HG03439 (cell line): ENCODE results near the gene BAZ1A.
A peak's percentile ranks its signal among the peaks of the same experiment; 100 is the strongest.

Experiments used
- ATAC-seq: cut with Tn5 transposase; IDR thresholded peaks from one replicate; pipeline ENCODE4 v1.9.1; 2021; ENCODE audit warnings: mild to moderate bottlenecking, moderate library complexity; ENCODE audit not compliant: unreplicated experiment

Gene BAZ1A

GRCh38 chr14:34875031-34875922 is at the start of gene BAZ1A:
Gene BAZ1A, minus strand, starts transcription at chr14:34875360. Its CDS starts 756 bp downstream, at chr14:34874604.
- ATAC-seq: peak; percentile 29

GRCh38 chr14:34920339-34920738 is 45.2 kb upstream of the BAZ1A start:
- ATAC-seq: no peak

GRCh38 chr14:34913619-34914018 is 38.5 kb upstream of the BAZ1A start:
- ATAC-seq: no peak

- ATAC-seq: no peak
Observed at GRCh38 chr14:34912966-34913365, 37.8 kb upstream of the BAZ1A start.

- no peak for ATAC-seq
Observed at GRCh38 chr14:34912182-34912581, 37.0 kb upstream of the BAZ1A start.

GRCh38 chr14:34911209-34912150 is 36.3 kb upstream of the BAZ1A start:
- ATAC-seq: no peak

GRCh38 chr14:34906287-34906686 is 31.1 kb upstream of the BAZ1A start:
- ATAC-seq: no peak

GRCh38 chr14:34895277-34895676 is 20.1 kb upstream of the BAZ1A start:
- no peak for ATAC-seq

- no peak for ATAC-seq
Observed at GRCh38 chr14:34890937-34891336, 15.8 kb upstream of the BAZ1A start.

GRCh38 chr14:34888186-34888585 is 13.0 kb upstream of the BAZ1A start:
- ATAC-seq: no peak

GRCh38 chr14:34883954-34884353 is 8.8 kb upstream of the BAZ1A start:
- no peak for ATAC-seq

- ATAC-seq: peak; percentile 36
Observed at GRCh38 chr14:34874386-34875030, 652 bp downstream of the BAZ1A start.

GRCh38 chr14:34873589-34874385 is 1.4 kb downstream of the BAZ1A start:
- peak; percentile 59 for ATAC-seq

- ATAC-seq: peak; percentile 7
Observed at GRCh38 chr14:34872822-34873588, 2.2 kb downstream of the BAZ1A start.

- ATAC-seq: no peak
Observed at GRCh38 chr14:34867199-34867598, 8.0 kb downstream of the BAZ1A start.

GRCh38 chr14:34865889-34866574 is 9.1 kb downstream of the BAZ1A start:
- ATAC-seq: no peak

GRCh38 chr14:34863844-34864243 is 11.3 kb downstream of the BAZ1A start:
- ATAC-seq: no peak

- ATAC-seq: no peak
Observed at GRCh38 chr14:34858765-34859164, 16.4 kb downstream of the BAZ1A start.
